ENCODE data around the gene KTI12. TPM values are rescaled to one million over a fixed set of nuclear protein-coding genes. Genes with fewer than 3 reads are reported as not detected.
"Not testable (repeated sequence)": the region's sequence is repeated elsewhere in the genome, so short reads cannot be mapped to it uniquely, and the experiment has no call there.

KTI12 gene
- total and polyA plus RNA-seq, 7 donors, result 4.9 to 15.0 (median 9.6) TPM

DNA sequence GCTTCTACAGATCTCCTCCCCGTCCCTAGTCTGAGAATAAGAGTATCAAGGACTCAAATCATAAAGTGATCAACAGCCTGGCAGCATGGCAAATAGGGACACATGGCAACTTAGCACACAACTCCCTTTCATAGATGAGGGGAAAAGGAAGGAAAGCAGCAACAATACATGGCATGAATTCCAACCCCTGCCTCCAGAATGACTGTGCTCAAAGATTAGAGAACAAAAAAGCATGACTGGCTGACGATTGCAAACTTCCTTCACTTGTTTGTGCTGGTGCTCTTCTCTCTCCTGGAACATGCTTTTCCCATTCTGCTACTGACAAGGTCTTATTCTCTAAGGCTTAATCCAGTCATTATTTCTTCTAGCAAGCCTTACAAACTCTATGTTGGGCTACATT lies 11.5 kb downstream of the KTI12 start:
- Histone ChIP-seq H3K27me3 (no peaks in the 10 kb centered on the region), H3K27ac (no peak overlapping the region), H3K9me3 (no peaks in the 10 kb centered on the region), H3K4me3 (no peak overlapping the region), H3K36me3 (peaks cover 9 to 71% (median 24%) of the 10 kb centered on the region in 4 donors), H3K4me1 (no peaks in the 10 kb centered on the region)
- no peak for DNase-seq
- 89 to 92% methylated on average over 2 of the region's 2 CpGs for WGBS, 2 donors
- TF ChIP-seq POLR2AphosphoS5 (IDR thresholded peaks at IDR 0.05) (no peak), EP300 (IDR thresholded peaks at IDR 0.05) (no peak), POLR2A (IDR thresholded peaks at IDR 0.05) (no peak)
- TF ChIP-seq, protein P1, sequence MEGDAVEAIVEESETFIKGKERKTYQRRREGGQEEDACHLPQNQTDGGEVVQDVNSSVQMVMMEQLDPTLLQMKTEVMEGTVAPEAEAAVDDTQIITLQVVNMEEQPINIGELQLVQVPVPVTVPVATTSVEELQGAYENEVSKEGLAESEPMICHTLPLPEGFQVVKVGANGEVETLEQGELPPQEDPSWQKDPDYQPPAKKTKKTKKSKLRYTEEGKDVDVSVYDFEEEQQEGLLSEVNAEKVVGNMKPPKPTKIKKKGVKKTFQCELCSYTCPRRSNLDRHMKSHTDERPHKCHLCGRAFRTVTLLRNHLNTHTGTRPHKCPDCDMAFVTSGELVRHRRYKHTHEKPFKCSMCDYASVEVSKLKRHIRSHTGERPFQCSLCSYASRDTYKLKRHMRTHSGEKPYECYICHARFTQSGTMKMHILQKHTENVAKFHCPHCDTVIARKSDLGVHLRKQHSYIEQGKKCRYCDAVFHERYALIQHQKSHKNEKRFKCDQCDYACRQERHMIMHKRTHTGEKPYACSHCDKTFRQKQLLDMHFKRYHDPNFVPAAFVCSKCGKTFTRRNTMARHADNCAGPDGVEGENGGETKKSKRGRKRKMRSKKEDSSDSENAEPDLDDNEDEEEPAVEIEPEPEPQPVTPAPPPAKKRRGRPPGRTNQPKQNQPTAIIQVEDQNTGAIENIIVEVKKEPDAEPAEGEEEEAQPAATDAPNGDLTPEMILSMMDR (IDR thresholded peaks at IDR 0.05), result no peak
- intact Hi-C loops (cut with DNase I), result no loop called here

DNA sequence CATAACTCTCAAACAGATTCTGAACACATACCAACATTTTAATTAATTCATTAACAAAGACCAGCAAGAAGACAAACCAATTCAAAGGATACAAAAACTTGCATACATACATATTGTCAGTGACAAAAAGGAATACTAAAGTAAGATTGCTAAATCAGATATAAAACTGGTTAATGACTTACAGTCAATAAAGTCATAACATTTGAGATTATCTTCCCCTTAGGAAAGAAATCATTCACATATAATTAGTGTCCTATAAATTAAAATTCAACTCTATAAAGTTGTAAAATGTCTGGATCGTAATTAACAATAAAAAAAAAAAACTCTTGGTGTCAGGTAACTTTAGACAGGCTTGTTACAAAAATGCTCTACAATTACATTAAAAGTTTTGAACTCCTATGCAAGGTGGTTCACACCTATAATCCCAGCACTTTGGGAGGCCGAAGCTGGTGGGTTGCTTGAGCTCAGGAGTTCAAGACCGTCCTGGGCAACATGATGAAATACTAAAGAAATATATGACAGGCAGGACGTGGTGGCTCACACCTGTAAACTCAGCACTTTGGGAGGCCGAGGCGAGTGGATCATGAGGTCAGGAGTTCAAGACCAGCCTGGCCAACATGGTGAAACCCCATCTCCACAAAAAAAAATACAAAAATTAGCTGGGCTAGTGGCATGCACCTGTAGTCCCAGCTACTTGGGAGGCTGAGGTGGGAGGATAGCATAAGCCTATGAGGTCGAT lies 25.4 kb downstream of the KTI12 start:
- no peak overlapping the region for H3K4me3 ChIP-seq
- H3K27ac ChIP-seq, result no peak overlapping the region
- H3K36me3 ChIP-seq, result no peaks in the 10 kb centered on the region
- intact Hi-C loops (cut with DNase I), result no loop called here
- TF ChIP-seq POLR2AphosphoS5 (IDR thresholded peaks at IDR 0.05) (no peak), POLR2A (IDR thresholded peaks at IDR 0.05) (no peak), EP300 (IDR thresholded peaks at IDR 0.05) (no peak)
- TF ChIP-seq, protein P1 (IDR thresholded peaks at IDR 0.05), result no peak
- no peaks in the 10 kb centered on the region for H3K9me3 ChIP-seq
- 26 to 72% methylated on average over 7 of the region's 7 CpGs for WGBS, 2 donors
- H3K27me3 ChIP-seq, result no peaks in the 10 kb centered on the region
- no peak for DNase-seq
- peaks cover 0 to 7% (median 0%) of the 10 kb centered on the region in 4 donors for H3K4me1 ChIP-seq

DNA sequence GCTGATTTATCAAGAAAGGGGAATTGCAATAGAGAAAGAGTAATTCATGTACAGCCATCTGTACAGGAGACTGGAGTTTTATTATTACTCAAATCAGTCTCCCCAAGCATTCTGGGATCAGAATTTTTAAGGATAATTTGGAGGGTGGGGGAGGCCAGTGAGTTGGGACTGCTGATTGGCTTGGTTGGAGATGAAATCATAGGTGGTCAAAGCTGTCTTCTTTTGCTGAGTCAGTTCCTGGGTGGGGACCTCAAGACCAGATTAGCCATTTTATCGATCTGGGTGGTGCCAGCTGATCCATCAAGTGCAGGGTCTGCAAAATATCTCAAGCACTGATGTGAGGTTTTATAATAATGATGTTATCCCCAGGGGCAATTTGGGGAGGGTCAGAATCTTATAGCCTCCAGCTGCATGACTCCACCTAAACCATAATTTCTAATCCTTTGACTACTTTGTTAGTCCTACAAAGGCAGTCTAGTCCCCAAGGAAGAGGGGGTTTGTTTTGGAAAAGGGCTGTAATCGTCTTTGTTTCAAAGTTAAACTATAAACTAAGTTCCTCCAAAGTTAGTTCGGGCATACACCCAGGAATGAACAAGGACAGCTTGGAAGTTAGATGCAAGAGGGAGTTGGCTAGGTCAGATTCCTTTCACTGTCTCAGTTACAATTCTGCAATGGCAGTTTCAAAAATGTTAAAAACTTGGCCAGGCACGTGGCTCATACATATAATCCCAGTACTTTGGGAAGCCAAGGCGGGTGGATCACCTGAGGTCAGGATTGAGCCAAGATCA lies 26.2 kb downstream of the KTI12 start:
- no peak overlapping the region for H3K4me3 ChIP-seq
- no peak for DNase-seq
- 12 to 48% methylated on average over 5 of the region's 5 CpGs for WGBS, 2 donors
- no peaks in the 10 kb centered on the region for H3K9me3 ChIP-seq
- H3K4me1 ChIP-seq, result peaks cover 0 to 7% (median 0%) of the 10 kb centered on the region in 4 donors
- no peaks in the 10 kb centered on the region for H3K36me3 ChIP-seq
- H3K27ac ChIP-seq, result no peak overlapping the region
- intact Hi-C loops (cut with DNase I), result no loop called here
- no peaks in the 10 kb centered on the region for H3K27me3 ChIP-seq
- no peak for TF ChIP-seq EP300 (IDR thresholded peaks at IDR 0.05)
- TF ChIP-seq POLR2A (IDR thresholded peaks at IDR 0.05), result no peak
- no peak for TF ChIP-seq POLR2AphosphoS5 (IDR thresholded peaks at IDR 0.05)
- TF ChIP-seq, protein P1 (IDR thresholded peaks at IDR 0.05), result no peak

DNA sequence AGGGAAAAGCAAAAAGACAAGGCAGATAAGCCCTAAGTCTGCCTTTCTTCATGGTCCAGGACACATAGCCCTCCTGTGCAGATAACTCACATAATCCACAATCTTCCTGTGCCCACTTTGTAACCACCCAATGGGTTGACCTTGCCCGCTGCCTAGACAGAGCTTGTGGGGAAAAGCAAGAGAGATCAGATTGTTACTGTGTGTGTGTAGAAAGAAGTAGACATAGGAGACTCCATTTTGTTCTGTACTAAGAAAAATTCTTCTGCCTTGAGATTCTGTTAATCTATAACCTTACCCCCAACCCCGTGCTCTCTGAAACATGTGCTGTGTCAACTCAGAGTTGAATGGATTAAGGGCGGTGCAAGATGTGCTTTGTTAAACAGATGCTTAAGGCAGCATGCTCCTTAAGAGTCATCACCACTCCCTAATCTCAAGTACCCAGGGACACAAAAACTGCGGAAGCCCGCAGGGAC lies 27.5 kb downstream of the KTI12 start:
- intact Hi-C loops (cut with DNase I); H3K4me3 ChIP-seq; H3K27ac ChIP-seq; H3K36me3 ChIP-seq; H3K27me3 ChIP-seq; DNase-seq; H3K4me1 ChIP-seq; H3K9me3 ChIP-seq: not testable (repeated sequence)
- whole genome bisulfite sequencing, 2 donors, result 21 to 50% methylated on average over 5 of the region's 5 CpGs

DNA sequence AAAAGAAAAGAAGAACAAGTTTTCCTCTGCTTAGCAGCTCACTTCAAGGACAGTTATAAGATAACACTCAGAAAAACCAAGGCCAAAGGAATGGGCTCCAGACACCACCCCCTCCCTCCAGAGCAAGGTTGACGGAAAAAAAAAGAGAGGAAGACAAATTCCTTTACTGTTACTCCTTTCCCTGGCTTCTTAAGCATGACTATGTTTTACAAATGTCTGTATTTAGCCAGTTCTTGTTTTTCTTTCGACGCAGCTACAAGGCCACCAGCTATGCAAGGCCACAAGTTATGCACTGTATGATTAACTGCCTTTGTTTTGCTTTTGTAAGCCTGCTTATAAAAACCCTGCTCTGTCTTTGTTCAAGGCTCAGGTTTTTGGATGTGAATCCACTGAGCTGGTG lies 28.1 kb downstream of the KTI12 start:
- H3K4me3 ChIP-seq; H3K9me3 ChIP-seq; H3K27me3 ChIP-seq; DNase-seq; H3K27ac ChIP-seq; H3K4me1 ChIP-seq; H3K36me3 ChIP-seq; intact Hi-C loops (cut with DNase I): not testable (repeated sequence)
- 49 to 63% methylated on average over 3 of the region's 3 CpGs for WGBS, 2 donors
